SK-N-MC (cell line): Measurements from ENCODE around the gene FAM184A.
"Not testable (repeated sequence)": the region's sequence is repeated elsewhere in the genome, so short reads cannot be mapped to it uniquely, and the experiment has no call there.

Experiments
- DNase-seq: peaks from one replicate; pipeline ENCODE4 v3.0.0-alpha.2; 2011; ENCODE audit warnings: low read depth, low spot score
- H3K27ac ChIP-seq: fragments of 200-600 bp; sonication (generic); 2 replicates; pipeline ENCODE4 v1.5.1; 2016; ENCODE audit warnings: mixed run types
- H3K36me3 ChIP-seq: fragments of 200-600 bp; sonication (generic); 2 replicates; pipeline ENCODE4 v1.6.1; 2017; ENCODE audit warnings: antibody characterized with exemption, low read length, mixed read lengths; ENCODE audit not compliant: insufficient read depth
- H3K4me3 ChIP-seq: fragments of 200-600 bp; sonication (generic); 2 replicates; pipeline ENCODE4 v1.5.1; 2016
- H3K9ac ChIP-seq: fragments of 200-600 bp; sonication (generic); 2 replicates; pipeline ENCODE4 v1.8.0; 2017; ENCODE audit warnings: mixed run types, mixed read lengths; ENCODE audit not compliant: insufficient read length
- H3K9me3 ChIP-seq: fragments of 200-600 bp; sonication (generic); 2 replicates; pipeline ENCODE4 v1.6.1; 2017; ENCODE audit warnings: low read depth, mild to moderate bottlenecking, antibody characterized with exemption, low read length, moderate library complexity, mixed read lengths
- EZH2 ChIP-seq: fragments of 200-600 bp; sonication (generic); IDR thresholded peaks from one replicate; pipeline ENCODE4 v1.6.1; 2017; ENCODE audit warnings: antibody characterized with exemption
- FOXP2 ChIP-seq: optimal IDR thresholded peaks from 2 replicates; pipeline ENCODE3; 2011; ENCODE audit warnings: mild to moderate bottlenecking, moderate library complexity; ENCODE audit not compliant: insufficient read depth; ENCODE audit errors: extremely low read length, control extremely low read depth
- POLR2AphosphoS5 ChIP-seq: IDR thresholded peaks from 2 replicates; pipeline ENCODE4 v1.6.1; 2012; ENCODE audit warnings: mild to moderate bottlenecking, low read depth, low read length, borderline replicate concordance

Gene FAM184A

DNA sequence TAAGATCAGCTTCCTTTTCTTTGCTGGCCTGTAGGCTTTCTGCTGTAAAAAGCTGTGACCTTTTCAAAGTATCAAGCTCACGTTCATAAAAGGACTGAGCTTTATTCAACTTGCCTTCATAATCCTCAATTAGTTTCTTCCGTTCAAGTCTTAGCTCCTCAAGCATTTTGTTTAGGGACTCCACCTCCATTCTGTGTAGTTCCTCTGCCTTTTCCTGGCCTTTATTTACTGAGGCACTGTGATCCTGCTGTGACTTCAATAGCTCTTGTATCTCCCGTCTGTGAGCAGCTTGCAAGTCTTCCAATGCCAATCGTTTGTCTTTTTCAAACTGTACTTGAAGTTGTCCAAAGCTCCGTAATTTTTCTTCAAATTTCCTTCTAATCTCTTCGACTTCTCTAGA lies 54.4 kb downstream of the FAM184A start:
- TF ChIP-seq FOXP2 (no peak), EZH2 (no peak), POLR2AphosphoS5 (no peak)

GRCh38 chr6:119022796-119023195 lies 55.7 kb downstream of the FAM184A start:
- H3K27ac ChIP-seq: no peak overlapping the region
- TF ChIP-seq FOXP2 (no peak), EZH2 (no peak), POLR2AphosphoS5 (no peak)
- H3K9me3 ChIP-seq: no peaks in the 10 kb centered on the region
- DNase-seq: no peak
- no peak overlapping the region for H3K9ac ChIP-seq
- no peak overlapping the region for H3K4me3 ChIP-seq
- H3K36me3 ChIP-seq: no peaks in the 10 kb centered on the region; the same call in 1 of the 2 replicates

More for the DNA sequence above, 54.4 kb downstream of the FAM184A start:
- Histone ChIP-seq H3K9ac (no peak overlapping the region), H3K4me3 (no peak overlapping the region), H3K9me3 (no peaks in the 10 kb centered on the region), H3K27ac (no peak overlapping the region), H3K36me3 (no peaks in the 10 kb centered on the region)
- no peak for DNase-seq

- no peak for DNase-seq
- TF ChIP-seq POLR2AphosphoS5 (no peak), FOXP2 (no peak), EZH2 (no peak)
- no peaks in the 10 kb centered on the region for H3K9me3 ChIP-seq
- H3K27ac ChIP-seq: no peak overlapping the region
- no peaks in the 10 kb centered on the region; the same call in 1 of the 2 replicates for H3K36me3 ChIP-seq
- H3K9ac ChIP-seq: no peak overlapping the region
- no peak overlapping the region for H3K4me3 ChIP-seq
These were observed 57.6 kb downstream of the FAM184A start for GRCh38 chr6:119020597-119021561.

DNA sequence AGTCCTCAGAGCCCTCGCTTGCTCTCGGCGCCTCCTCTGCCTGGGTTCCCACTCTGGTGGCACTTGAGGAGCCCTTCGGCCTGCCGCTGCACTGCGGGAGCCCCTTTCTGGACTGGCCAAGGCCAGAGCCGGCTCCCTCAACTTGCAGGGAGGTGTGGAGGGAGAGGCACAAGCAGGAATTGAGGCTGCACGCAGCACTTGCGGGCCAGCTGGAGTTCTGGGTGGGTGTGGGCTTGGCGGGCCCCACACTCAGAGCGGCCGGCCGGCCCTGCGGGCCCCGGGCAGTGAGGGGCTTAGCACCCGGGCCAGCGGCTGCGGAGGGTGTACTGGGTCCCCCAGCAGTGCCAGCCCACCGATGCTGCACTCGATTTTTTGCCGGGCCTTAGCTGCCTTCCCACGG lies 63.3 kb downstream of the FAM184A start:
- not testable (repeated sequence) for H3K36me3 ChIP-seq, H3K9ac ChIP-seq, DNase-seq, H3K4me3 ChIP-seq, H3K9me3 ChIP-seq, H3K27ac ChIP-seq

DNA sequence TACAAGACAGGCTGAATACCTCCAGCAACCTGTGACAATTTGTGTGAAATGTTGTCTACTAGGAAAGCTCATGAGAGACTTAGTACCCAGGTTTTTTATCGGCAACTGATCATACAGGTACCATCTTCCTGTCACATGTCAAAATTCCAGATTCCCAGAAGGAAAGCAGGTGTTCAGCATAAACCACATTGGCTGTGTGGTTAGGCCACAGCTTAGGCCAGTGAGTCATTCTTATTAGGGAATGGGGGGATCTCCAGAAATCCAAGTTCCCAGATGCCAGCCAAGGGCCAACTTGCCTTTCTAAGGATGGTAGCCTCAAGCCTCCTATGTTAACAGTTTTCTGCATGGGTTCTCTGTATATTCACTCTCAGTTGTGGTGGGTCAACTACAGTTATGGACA lies 65.9 kb downstream of the FAM184A start:
- Histone ChIP-seq H3K9me3 (no peaks in the 10 kb centered on the region), H3K27ac (no peak overlapping the region), H3K9ac (no peak overlapping the region), H3K36me3 (no peaks in the 10 kb centered on the region), H3K4me3 (no peak overlapping the region)
- TF ChIP-seq POLR2AphosphoS5 (no peak), FOXP2 (no peak), EZH2 (no peak)
- DNase-seq: no peak

DNA sequence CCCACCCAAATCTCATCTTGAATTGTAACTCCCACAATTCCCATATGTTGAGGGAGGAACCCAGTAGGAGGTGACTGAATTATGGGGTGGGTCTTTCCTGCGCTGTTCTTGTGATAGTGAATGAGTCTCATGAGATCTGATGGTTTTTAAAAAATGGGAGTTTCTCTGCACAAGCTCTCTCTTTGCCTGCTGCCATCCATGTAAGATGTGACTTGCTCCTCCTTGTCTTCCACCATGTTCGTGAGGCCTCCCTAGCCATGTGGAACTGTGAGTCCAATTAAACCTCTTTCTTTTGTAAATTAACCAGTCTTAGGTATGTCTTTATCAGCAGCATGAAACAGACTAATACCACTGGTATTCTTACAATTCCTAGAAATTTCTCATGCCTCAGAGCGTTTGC lies 69.2 kb downstream of the FAM184A start:
- not testable (repeated sequence) for H3K27ac ChIP-seq, H3K4me3 ChIP-seq, H3K36me3 ChIP-seq, DNase-seq, H3K9me3 ChIP-seq, H3K9ac ChIP-seq

- no peak for TF ChIP-seq EZH2
- no peak for TF ChIP-seq POLR2AphosphoS5
- TF ChIP-seq FOXP2: no peak
- Histone ChIP-seq H3K4me3 (no peak overlapping the region), H3K9ac (no peak overlapping the region), H3K36me3 (no peaks in the 10 kb centered on the region), H3K27ac (no peak overlapping the region), H3K9me3 (no peaks in the 10 kb centered on the region)
- no peak for DNase-seq
These were observed 71.5 kb downstream of the FAM184A start for GRCh38 chr6:119006974-119007373.

- H3K9me3 ChIP-seq: no peaks in the 10 kb centered on the region
- DNase-seq: no peak
- no peaks in the 10 kb centered on the region for H3K36me3 ChIP-seq
- no peak overlapping the region for H3K9ac ChIP-seq
- H3K27ac ChIP-seq: no peak overlapping the region
- TF ChIP-seq POLR2AphosphoS5 (no peak), EZH2 (no peak), FOXP2 (no peak)
- no peak overlapping the region for H3K4me3 ChIP-seq
These were observed 76.4 kb downstream of the FAM184A start for GRCh38 chr6:119002069-119002468.

DNA sequence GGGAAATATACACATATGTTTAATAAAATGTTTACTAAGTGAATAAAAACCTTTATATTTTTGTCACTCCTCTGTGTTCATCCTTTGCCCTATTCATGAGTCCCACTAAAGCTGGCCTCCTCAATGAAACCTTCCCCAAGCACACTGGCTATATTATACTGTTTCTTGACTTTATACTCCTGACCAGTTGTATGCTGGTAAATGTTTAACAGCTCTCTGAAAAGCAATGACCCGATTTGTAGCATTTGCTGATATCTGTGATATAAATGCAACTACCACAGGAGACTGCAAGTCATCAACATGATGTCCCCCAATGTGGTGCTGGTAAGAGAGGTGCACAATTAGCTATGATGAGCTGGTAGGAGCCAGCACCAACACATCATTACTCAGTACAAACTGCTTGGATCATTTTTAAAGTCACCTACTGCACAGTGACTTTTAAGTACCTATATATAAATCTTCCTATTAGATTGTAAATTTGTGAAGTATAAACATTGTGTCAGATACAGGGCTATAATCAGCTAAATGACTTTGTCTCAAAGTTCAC lies 78.9 kb downstream of the FAM184A start:
- TF ChIP-seq EZH2 (no peak), POLR2AphosphoS5 (no peak)
- H3K9me3 ChIP-seq: no peaks in the 10 kb centered on the region
- H3K36me3 ChIP-seq: no peaks in the 10 kb centered on the region
- no peak overlapping the region for H3K4me3 ChIP-seq
- H3K27ac ChIP-seq: no peak overlapping the region
- no peak for DNase-seq
- no peak overlapping the region for H3K9ac ChIP-seq

GRCh38 chr6:118997426-118997825 lies 81.0 kb downstream of the FAM184A start:
- not testable (repeated sequence) for H3K4me3 ChIP-seq, H3K36me3 ChIP-seq, H3K27ac ChIP-seq, H3K9me3 ChIP-seq, H3K9ac ChIP-seq, DNase-seq
